H9 (cell line): Measurements from ENCODE around the gene PGAP6. TPM values are rescaled to one million over a fixed set of nuclear protein-coding genes. Genes with fewer than 3 reads are reported as not detected.
A peak's percentile ranks its signal among the peaks of the same experiment; 100 is the strongest.

Experiments used
- DNase-seq: peaks from one replicate; pipeline ENCODE4 v3.0.0-alpha.2; 2017
- H2AFZ ChIP-seq: one replicate; pipeline ENCODE4 v1.6.1; 2013; ENCODE audit warnings: mild to moderate bottlenecking, low read length, control low read depth, moderate library complexity
- H2AK5ac ChIP-seq: 2 replicates; pipeline ENCODE4 v1.6.1; 2013; ENCODE audit warnings: low read length, control low read depth, mixed read lengths; ENCODE audit not compliant: insufficient read length
- H2BK120ac ChIP-seq: one replicate; pipeline ENCODE4 v1.6.1; 2013; ENCODE audit warnings: low read depth, mild to moderate bottlenecking, low read length, control low read depth, inconsistent platforms; ENCODE audit not compliant: poor library complexity, severe bottlenecking
- H2BK12ac ChIP-seq: 2 replicates; pipeline ENCODE4 v1.6.1; 2013; ENCODE audit warnings: low read length, control low read depth, mixed read lengths, low read depth; ENCODE audit not compliant: insufficient read length
- H2BK15ac ChIP-seq: 2 replicates; pipeline ENCODE4 v1.6.1; 2013; ENCODE audit warnings: low read depth, low read length, control low read depth
- H2BK20ac ChIP-seq: one replicate; pipeline ENCODE4 v1.6.1; 2013; ENCODE audit warnings: low read depth, mild to moderate bottlenecking, low read length, control low read depth, inconsistent platforms; ENCODE audit not compliant: poor library complexity, severe bottlenecking
- H2BK5ac ChIP-seq: 2 replicates; pipeline ENCODE4 v1.6.1; 2013; ENCODE audit warnings: low read length, control low read depth, mixed read lengths; ENCODE audit not compliant: insufficient read length
- H3K14ac ChIP-seq: 2 replicates; pipeline ENCODE4 v1.6.1; 2013; ENCODE audit warnings: low read length, control low read depth; ENCODE audit not compliant: insufficient read depth
- H3K18ac ChIP-seq: 2 replicates; pipeline ENCODE4 v1.6.1; 2013; ENCODE audit warnings: low read depth, mild to moderate bottlenecking, mixed read lengths, low read length, control low read depth; ENCODE audit not compliant: insufficient read length
- H3K23ac ChIP-seq: 2 replicates; pipeline ENCODE4 v1.6.1; 2013; ENCODE audit warnings: low read length, control low read depth, mixed read lengths, low read depth; ENCODE audit not compliant: insufficient read length
- H3K23me2 ChIP-seq: 2 replicates; pipeline ENCODE4 v1.6.1; 2013; ENCODE audit warnings: low read depth, mild to moderate bottlenecking, mixed read lengths, low read length, control low read depth; ENCODE audit not compliant: insufficient read length, poor library complexity, severe bottlenecking
- H3K27ac ChIP-seq: 2 replicates; pipeline ENCODE4 v1.5.1; 2013; ENCODE audit warnings: low read length, control low read depth, mixed read lengths, low read depth; ENCODE audit not compliant: insufficient read length
- H3K27me3 ChIP-seq: 2 replicates; pipeline ENCODE4 v1.6.1; 2013; ENCODE audit warnings: low read length, control low read depth, inconsistent platforms; ENCODE audit not compliant: insufficient read depth
- H3K4ac ChIP-seq: 2 replicates; pipeline ENCODE4 v1.6.1; 2013; ENCODE audit warnings: low read depth, mild to moderate bottlenecking, control low read depth, inconsistent platforms, low read length, moderate library complexity
- H3K4me1 ChIP-seq: 2 replicates; pipeline ENCODE4 v1.6.1; 2013; ENCODE audit warnings: low read length, control low read depth, inconsistent platforms; ENCODE audit not compliant: insufficient read depth
- H3K4me2 ChIP-seq: 2 replicates; pipeline ENCODE4 v1.6.1; 2013; ENCODE audit warnings: low read length, control low read depth, mixed read lengths; ENCODE audit not compliant: insufficient read length, insufficient read depth
- H3K56ac ChIP-seq: 2 replicates; pipeline ENCODE4 v1.6.1; 2013; ENCODE audit warnings: low read depth, mild to moderate bottlenecking, mixed read lengths, low read length, control low read depth; ENCODE audit not compliant: insufficient read length
- H3K79me1 ChIP-seq: 2 replicates; pipeline ENCODE4 v1.6.1; 2013; ENCODE audit warnings: low read depth, mild to moderate bottlenecking, moderate library complexity, low read length, control low read depth, inconsistent platforms; ENCODE audit not compliant: insufficient read depth, poor library complexity, severe bottlenecking
- H3K79me2 ChIP-seq: 2 replicates; pipeline ENCODE4 v1.6.1; 2013; ENCODE audit warnings: low read length, control low read depth, inconsistent platforms; ENCODE audit not compliant: insufficient read depth
- H3K9ac ChIP-seq: 2 replicates; pipeline ENCODE4 v1.6.1; 2013; ENCODE audit warnings: low read length, control low read depth, mixed read lengths; ENCODE audit not compliant: insufficient read length; ENCODE audit errors: extremely low read depth
- H3K9me3 ChIP-seq: one replicate; pipeline ENCODE4 v1.6.1; 2013; ENCODE audit warnings: low read depth, low read length, inconsistent platforms; ENCODE audit not compliant: control insufficient read depth
- H3T11ph ChIP-seq: one replicate; pipeline ENCODE4 v1.6.1; 2013; ENCODE audit warnings: mild to moderate bottlenecking, low read length, control low read depth, inconsistent platforms
- H4K20me1 ChIP-seq: one replicate; pipeline ENCODE4 v1.6.1; 2013; ENCODE audit not compliant: control insufficient read depth, insufficient read length, insufficient read depth
- H4K5ac ChIP-seq: 2 replicates; pipeline ENCODE4 v1.6.1; 2013; ENCODE audit warnings: low read depth, mild to moderate bottlenecking, mixed read lengths, low read length, control low read depth; ENCODE audit not compliant: insufficient read length
- H4K8ac ChIP-seq: replicated peaks from 2 replicates; pipeline ENCODE4 v1.6.1; 2013; ENCODE audit warnings: low read length, control low read depth, mixed read lengths, low read depth; ENCODE audit not compliant: insufficient read length
- H4K91ac ChIP-seq: 2 replicates; pipeline ENCODE4 v1.6.1; 2013; ENCODE audit warnings: low read depth, mild to moderate bottlenecking, moderate library complexity, mixed read lengths, low read length, control low read depth; ENCODE audit not compliant: insufficient read length
- H3K27ac Mint-ChIP-seq, 3 experiments: 2 replicates in 2 of 3; 3 replicates in 1 of 3; pipeline ENCODE4 v1.8.0; 2020 to 2021; ENCODE audit warnings: mixed read lengths in 3 of 3, mild to moderate bottlenecking in 1 of 3, moderate library complexity in 1 of 3
- H3K27me3 Mint-ChIP-seq: 2 replicates; pipeline ENCODE4 v1.8.0; 2021; ENCODE audit warnings: low read depth, mild to moderate bottlenecking, moderate library complexity, mixed read lengths
- H3K36me3 Mint-ChIP-seq, 3 experiments: 2 replicates in 2 of 3; 3 replicates in 1 of 3; pipeline ENCODE4 v1.8.0; 2020 to 2021; ENCODE audit warnings: low read depth in 3 of 3, mixed read lengths in 3 of 3; ENCODE audit not compliant: insufficient read depth in 1 of 3
- H3K4me1 Mint-ChIP-seq, 2 experiments: 2 replicates each; pipeline ENCODE4 v1.8.0; 2020; ENCODE audit warnings: mixed read lengths in 2 of 2
- H3K4me3 Mint-ChIP-seq, 2 experiments: 2 replicates in 1 of 2; 3 replicates in 1 of 2; pipeline ENCODE4 v1.8.0; 2020 to 2021; ENCODE audit warnings: mild to moderate bottlenecking in 2 of 2, mixed read lengths in 2 of 2, moderate library complexity in 1 of 2
- H3K9me3 Mint-ChIP-seq, 2 experiments: 2 replicates in 1 of 2; 3 replicates in 1 of 2; pipeline ENCODE4 v1.8.0; 2020; ENCODE audit warnings: mild to moderate bottlenecking in 2 of 2, mixed read lengths in 2 of 2, moderate library complexity in 1 of 2
- WGBS: extraction: QIAGEN DNeasy Blood & Tissue Kit; methylation state at CpG from one replicate; pipeline ENCODE4 v1.1.7; 2013; ENCODE audit warnings: missing lambda C conversion rate, low lambda C conversion rate, mixed read lengths; ENCODE audit not compliant: insufficient read length; ENCODE audit errors: extremely low coverage; 5-methylcytosine and 5-hydroxymethylcytosine counted together
- total RNA-seq: library from RNA; stranded (reverse); gene quantifications from 2 replicates; pipeline ENCODE4 v1.2.1, GENCODE V29; 2021
- TF ChIP-seq, protein P1 (sequence below): fragments of 200-600 bp; sonication (generic); conservative IDR thresholded peaks from 3 replicates; pipeline ENCODE4 v1.8.0; 2021; ENCODE audit warnings: antibody characterized with exemption, mild to moderate bottlenecking

The PGAP6 gene
- total RNA-seq, 1 experiment from 2014 or later = 111 TPM

DNA sequence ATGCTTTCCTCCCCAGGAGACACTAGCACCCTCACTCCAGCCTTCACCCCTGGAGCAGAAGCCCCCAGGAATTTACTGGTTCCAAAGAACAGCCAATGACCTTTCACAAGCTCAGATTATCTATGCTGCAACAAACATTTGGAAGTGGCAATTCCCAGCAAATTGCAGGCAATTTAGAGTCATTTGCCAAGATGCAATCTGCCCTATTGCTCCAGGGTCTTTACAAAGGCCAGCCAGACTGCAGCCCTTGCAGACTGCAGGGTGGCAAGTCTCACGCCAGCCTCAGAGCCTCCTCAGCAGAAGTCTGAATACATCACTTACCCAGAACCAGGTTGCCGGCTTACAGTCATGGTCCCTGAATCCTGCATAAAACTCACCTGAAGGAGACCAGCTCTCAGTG, 51.0 kb downstream of the PGAP6 start:
- no peak overlapping the region for H3K27ac ChIP-seq
- H3K4me2 ChIP-seq = no peak overlapping the region

More for the DNA sequence above, 51.0 kb downstream of the PGAP6 start:
- no peak overlapping the region for H2BK20ac ChIP-seq
- no peaks in the 10 kb centered on the region for H3K79me1 ChIP-seq
- H3K56ac ChIP-seq = no peak overlapping the region
- peaks cover 22% of the 10 kb centered on the region; the same call in 1 of the 2 replicates for H3K79me2 ChIP-seq
- Mint-ChIP-seq H3K4me1 (peaks cover 15 to 19% of the 10 kb centered on the region in 2 experiments), H3K27me3 (no peaks in the 10 kb centered on the region), H3K36me3 (peaks cover 2 to 5% (median 4%) of the 10 kb centered on the region in 3 experiments; a peak in 2 of 7 replicates), H3K27ac (peak overlapping the region in 1 of 3 experiments; percentile 27; a peak in 3 of 7 replicates), H3K9me3 (no peaks in the 10 kb centered on the region; a peak in 1 of 5 replicates), H3K4me3 (no peak overlapping the region)
- no peak overlapping the region for H2BK15ac ChIP-seq
- H2BK12ac ChIP-seq = no peak overlapping the region
- no peak overlapping the region for H4K5ac ChIP-seq
- H3K23me2 ChIP-seq = no peaks in the 10 kb centered on the region
- H3K4ac ChIP-seq = no peak overlapping the region
- no peak overlapping the region for H4K8ac ChIP-seq
- H2BK120ac ChIP-seq = no peak overlapping the region
- no CpG with 5 or more reads among the region's 2 CpGs for WGBS
- DNase-seq = no peak
- no peak overlapping the region for H4K91ac ChIP-seq
- no peak overlapping the region for H3K14ac ChIP-seq
- no peak overlapping the region for H3K23ac ChIP-seq
- no peak overlapping the region for H3K9ac ChIP-seq
- no peaks in the 10 kb centered on the region for H3K4me1 ChIP-seq
- no peak overlapping the region for H2AK5ac ChIP-seq
- no peak overlapping the region for H3K18ac ChIP-seq
- TF ChIP-seq, protein P1, sequence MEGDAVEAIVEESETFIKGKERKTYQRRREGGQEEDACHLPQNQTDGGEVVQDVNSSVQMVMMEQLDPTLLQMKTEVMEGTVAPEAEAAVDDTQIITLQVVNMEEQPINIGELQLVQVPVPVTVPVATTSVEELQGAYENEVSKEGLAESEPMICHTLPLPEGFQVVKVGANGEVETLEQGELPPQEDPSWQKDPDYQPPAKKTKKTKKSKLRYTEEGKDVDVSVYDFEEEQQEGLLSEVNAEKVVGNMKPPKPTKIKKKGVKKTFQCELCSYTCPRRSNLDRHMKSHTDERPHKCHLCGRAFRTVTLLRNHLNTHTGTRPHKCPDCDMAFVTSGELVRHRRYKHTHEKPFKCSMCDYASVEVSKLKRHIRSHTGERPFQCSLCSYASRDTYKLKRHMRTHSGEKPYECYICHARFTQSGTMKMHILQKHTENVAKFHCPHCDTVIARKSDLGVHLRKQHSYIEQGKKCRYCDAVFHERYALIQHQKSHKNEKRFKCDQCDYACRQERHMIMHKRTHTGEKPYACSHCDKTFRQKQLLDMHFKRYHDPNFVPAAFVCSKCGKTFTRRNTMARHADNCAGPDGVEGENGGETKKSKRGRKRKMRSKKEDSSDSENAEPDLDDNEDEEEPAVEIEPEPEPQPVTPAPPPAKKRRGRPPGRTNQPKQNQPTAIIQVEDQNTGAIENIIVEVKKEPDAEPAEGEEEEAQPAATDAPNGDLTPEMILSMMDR = no peak
- H3K9me3 ChIP-seq = no peaks in the 10 kb centered on the region
- peaks cover 3% of the 10 kb centered on the region for H4K20me1 ChIP-seq
- H2BK5ac ChIP-seq = no peak overlapping the region
- H3K27me3 ChIP-seq = no peaks in the 10 kb centered on the region
- H3T11ph ChIP-seq = no peak overlapping the region
- H2AFZ ChIP-seq = no peak overlapping the region
